Medulla oblongata (tissue), 1 donor: Measurements from ENCODE around the gene ENPP3.

ENCODE experiments used
- DNase-seq: peaks from one replicate; pipeline ENCODE4 v3.0.0-alpha.2; 2015; ENCODE audit errors: extremely low spot score

Gene ENPP3

DNA sequence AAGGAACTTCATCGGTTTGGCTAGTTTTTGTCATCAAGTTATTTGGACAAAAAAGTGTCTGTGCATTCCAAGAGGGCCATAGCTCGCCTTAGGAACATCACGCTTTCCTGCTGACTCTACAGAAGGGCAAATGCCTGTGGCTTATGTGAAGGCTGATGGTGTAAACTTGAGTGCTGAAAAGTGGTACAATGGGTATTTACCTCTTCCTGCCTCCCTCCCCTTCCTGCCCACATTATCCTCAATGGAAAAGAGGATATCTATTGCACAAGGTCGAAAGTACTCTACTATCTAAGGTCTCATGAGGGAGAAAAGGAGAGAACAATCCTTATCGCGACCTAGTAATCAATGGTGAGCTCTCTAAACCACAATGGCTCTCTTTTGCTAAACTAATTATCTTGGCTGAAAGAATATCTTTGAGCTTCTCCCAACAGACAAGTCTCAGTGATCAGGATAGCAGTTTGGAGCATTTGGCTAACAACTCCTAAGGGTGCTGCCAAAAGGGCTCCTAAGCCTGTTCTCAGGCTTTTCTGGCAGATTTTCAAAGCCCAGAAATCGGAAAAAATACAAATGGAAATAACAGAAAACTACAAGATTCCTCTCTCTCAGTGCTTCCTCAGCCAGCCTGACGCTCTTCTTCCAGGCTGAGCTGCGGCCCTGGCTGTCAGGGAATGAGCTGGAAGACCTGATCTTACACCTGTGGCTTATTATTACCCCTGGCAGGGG is 128.1 kb downstream of the ENPP3 start:
- DNase-seq = no peak

GRCh38 chr6:131765804-131766135 is 128.7 kb downstream of the ENPP3 start:
- DNase-seq = no peak

- no peak for DNase-seq
These were observed 129.5 kb downstream of the ENPP3 start for GRCh38 chr6:131766631-131767030.

GRCh38 chr6:131768964-131769363 is 131.9 kb downstream of the ENPP3 start:
- DNase-seq = no peak

DNA sequence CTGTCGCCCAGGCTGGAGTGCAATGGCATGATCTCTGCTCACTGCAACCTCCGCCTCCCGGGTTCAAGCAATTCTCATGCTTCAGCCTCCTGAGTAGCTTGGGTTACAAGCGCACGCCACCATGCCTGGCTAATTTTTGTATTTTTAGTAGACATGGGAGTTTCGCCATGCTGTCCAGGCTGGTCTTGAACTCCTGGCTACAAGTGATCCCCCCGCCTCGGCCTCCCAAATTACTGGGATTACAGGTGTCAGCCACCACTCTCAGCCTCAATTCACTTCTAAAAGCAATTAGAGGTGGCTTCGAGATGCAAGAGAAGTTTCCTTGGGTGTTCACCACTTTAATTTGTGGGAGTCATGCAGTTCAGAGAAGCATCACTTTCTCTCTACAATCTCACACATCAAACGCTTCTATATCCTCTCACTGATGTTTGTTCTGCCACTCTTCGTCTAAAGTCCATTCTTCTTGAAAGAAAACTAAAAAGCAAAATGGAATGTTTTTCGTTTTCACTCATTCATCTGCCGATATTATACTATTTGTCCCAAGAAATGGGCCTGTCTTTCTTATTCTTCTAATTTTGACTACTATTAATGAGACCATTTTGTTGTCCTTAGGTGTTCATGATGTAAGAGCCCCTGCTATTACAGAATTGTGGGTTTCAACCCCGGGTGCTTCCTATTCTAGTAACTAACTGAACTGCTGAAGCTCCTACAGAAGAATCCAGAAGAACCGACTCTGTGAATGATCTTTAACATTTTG is 132.5 kb downstream of the ENPP3 start:
- no peak for DNase-seq

DNA sequence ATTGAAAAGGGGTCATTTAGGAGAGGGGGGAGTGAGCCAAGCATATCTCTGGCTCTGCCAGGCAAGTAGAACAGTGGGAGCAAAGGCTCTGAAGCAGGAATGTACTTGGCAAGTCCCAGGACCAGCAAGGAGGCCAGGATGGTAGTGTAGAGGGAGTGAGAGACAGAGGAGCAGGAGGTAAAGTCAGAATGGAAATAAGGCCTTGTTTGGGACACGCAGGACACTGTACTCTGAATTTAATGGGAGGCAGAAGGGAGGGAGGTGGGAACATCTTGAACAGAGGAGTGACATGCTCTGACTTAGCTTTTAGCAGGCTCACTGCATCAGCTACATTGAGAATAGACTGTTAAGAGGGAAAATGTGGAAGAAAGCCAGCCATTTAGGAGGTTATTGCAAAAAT is 133.7 kb downstream of the ENPP3 start:
- no peak for DNase-seq

- no peak for DNase-seq
These were observed 136.3 kb downstream of the ENPP3 start for GRCh38 chr6:131773284-131773950.

DNA sequence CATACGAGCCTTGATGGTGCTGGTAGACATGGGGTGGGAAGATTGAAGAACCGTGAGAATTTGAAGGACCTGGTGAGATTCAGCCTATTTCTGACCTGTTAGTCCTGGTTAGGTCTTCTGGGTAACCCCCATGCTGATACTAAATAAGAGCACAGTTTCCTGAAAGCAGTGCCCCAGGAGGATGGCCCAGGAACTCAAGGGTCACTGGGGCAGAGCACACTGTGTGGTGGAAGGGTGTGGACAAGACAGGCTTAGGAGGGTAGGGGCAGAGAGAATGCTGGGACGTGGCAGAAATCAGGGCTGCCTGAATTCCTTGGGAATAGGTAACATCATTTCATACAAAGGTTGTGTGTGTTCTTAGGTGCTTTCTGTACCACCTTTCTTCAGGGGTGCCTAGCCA is 138.8 kb downstream of the ENPP3 start:
- DNase-seq = no peak

GRCh38 chr6:131776985-131777384 is 139.9 kb downstream of the ENPP3 start:
- DNase-seq = no peak

DNA sequence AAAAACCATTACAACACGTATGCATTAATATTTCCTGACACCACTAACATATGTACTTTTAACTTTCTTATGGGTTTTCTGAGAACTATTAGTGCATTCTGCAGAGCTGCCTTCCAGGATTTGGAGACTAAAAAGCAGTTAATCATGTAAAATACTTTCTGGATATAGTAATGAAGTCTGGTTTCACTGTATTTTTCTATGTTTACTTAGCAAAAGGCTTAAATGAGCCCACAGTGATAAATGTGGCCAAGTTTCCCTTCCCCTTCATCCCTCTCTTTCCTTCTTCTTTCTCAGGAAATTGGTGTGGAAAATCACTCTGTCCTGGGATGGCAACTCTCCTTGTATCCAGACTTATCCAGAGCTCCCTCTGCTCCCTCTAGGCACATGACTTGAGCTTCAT is 141.1 kb downstream of the ENPP3 start:
- no peak for DNase-seq

GRCh38 chr6:131779304-131779703 is 142.2 kb downstream of the ENPP3 start:
- no peak for DNase-seq

DNA sequence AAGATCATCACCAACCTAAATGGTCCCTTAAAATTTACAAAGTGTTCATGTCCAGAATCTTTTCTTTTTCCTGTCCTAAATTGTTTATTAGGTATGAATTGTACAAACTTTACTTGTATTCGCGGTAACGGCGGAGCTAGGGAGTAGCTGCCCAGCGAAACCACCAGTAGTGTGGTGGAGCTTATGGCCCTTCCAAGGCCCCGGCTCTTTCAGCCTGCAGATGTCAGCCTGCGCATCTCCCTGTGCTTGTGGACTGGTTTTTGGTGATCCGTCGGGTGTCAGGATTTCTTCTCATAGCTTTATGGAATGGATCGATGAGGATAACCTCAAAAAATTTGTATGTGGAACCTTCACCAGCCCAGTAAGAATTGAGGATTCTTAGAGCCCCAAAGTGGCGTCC is 143.5 kb downstream of the ENPP3 start:
- no peak for DNase-seq

DNA sequence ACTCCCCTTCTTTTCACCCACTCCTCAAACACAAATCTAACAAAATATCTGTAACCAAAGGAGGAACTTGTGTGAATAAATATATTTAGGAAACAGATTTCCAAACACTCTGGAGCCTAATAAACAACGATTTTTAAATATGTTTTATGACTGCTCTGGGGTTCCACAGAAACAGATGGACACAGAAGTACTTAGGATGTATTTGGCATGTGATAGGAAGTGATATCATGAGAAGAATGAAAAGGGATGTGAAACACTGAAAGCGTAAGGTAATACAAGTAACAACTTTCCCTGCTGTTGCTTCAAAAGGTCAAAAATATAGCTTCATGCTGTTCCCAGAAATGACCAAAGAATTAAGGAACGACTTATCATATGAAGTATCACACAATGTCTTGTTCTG is 144.6 kb downstream of the ENPP3 start:
- DNase-seq = no peak

DNA sequence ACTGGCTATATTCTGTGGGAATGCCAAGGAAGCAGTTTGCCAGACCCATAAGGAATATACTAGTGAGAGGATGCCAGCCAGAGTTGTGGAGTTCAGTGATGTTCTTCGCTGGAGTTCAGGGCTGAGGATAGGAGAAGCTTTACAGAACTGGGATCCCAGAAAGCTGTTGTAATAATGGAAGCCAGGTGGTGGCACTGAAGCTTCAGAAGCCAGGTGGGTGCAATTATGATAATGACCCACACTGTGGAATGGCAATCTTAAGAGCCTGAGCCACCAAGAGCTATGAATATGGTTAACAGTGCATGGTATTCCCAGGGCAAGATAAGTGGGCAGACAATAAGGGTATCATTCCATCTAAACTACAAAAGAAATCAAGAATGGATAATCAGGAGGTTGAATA is 145.7 kb downstream of the ENPP3 start:
- DNase-seq = no peak

- no peak for DNase-seq
These were observed 147.5 kb downstream of the ENPP3 start for GRCh38 chr6:131784561-131784960.

DNA sequence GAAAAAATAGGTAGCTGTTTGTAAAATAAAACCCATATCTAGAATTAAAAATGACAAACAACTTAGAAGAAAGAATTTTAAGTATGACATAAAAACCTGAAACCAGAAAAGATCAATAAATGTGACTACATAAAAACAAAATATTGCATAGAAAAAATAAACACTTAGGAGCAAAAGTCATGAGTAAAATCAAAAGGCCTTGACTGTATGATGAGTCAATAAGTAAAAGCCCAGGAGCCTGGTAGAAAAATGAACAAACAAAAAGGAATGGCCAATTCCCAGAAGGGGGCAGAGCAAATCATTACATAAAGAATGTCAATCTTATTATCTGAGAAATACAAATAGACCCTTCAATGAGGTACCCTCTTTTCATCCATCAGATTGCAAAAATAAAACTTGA is 150.0 kb downstream of the ENPP3 start:
- no peak for DNase-seq

GRCh38 chr6:131787766-131788712 is 150.9 kb downstream of the ENPP3 start:
- DNase-seq = peak; percentile 44

DNA sequence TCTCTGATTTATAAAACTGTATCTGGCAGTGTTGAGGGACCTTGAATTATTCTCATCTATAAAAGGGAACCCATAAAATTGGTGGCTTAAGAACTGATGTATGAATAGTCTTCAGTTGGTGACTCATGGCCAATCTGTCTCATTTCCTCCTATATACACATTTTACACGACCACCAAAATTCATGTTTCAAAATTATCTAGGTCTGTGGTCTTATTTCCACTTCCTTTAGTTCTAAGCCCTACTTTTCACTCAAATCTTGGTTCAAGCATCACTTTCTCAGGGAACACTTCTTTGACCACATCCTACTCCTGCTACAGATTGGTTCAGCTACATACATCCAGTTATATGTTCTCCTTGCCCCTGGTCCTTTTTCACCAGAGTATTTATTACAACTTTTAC is 152.1 kb downstream of the ENPP3 start:
- no peak for DNase-seq

DNA sequence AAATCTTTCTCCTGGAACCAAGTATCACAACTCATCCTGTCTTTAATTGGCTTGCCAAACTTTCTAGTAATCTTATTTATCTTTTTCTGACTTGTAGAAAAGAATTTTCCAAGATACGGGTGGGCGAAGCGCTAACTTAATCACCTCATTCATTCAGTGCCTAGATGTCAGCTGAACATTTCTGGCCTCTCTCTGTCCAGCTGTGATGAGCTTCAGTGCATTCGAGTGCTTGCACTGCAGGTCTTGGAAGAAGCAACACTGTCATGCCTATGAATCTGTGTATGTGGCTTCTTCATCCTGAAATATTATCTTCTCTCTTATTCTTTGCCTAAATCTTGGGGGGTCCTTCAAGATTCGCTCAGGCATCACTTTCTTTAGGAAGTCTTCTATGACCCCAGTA is 154.4 kb downstream of the ENPP3 start:
- no peak for DNase-seq

- no peak for DNase-seq
These were observed 155.0 kb downstream of the ENPP3 start for GRCh38 chr6:131792091-131792496.

- no peak for DNase-seq
These were observed 158.3 kb downstream of the ENPP3 start for GRCh38 chr6:131795366-131795765.
